Esophagus muscularis mucosa (tissue), 4 donors: ENCODE measurements around the gene RTN4.

Experiments
- CTCF ChIP-seq, 3 experiments: fragments of 200-600 bp in 2 of 3; fragments of 450-650 bp in 1 of 3; sonication (generic) in 2 of 3; IDR thresholded peaks; one replicate each; pipeline ENCODE4 v1.5.1; 2017 to 2019; ENCODE audit warnings: antibody characterized with exemption in 3 of 3, mild to moderate bottlenecking in 2 of 3, moderate library complexity in 1 of 3
- EP300 ChIP-seq: sonication (generic); formaldehyde crosslinking; IDR thresholded peaks from one replicate; pipeline ENCODE4 v1.6.1; 2017; ENCODE audit warnings: antibody characterized with exemption
- POLR2A ChIP-seq: fragments of 450-650 bp; IDR thresholded peaks from one replicate; pipeline ENCODE4 v1.6.1; 2017; ENCODE audit warnings: antibody characterized with exemption, moderate library complexity, mild to moderate bottlenecking, low read depth
- POLR2AphosphoS5 ChIP-seq, 2 donors: sonication (generic); formaldehyde crosslinking; IDR thresholded peaks; one replicate each; pipeline ENCODE4 v1.6.1; 2017; ENCODE audit warnings: antibody characterized with exemption in 2 of 2

- no peak for TF ChIP-seq CTCF (IDR thresholded peaks at IDR 0.05)
- no peak for TF ChIP-seq EP300
- TF ChIP-seq POLR2A, result no peak
- no peak for TF ChIP-seq POLR2AphosphoS5 (IDR thresholded peaks at IDR 0.05)
Observed at GRCh38 chr2:54954705-54955357, 95.4 kb downstream of the RTN4 start.
